HepG2 (cell line): ENCODE results near the gene NGEF. TPM values are rescaled to one million over a fixed set of nuclear protein-coding genes. Genes with fewer than 3 reads are reported as not detected.

Source experiments
- DMAP1 ChIP-seq: IDR thresholded peaks from 2 replicates; pipeline ENCODE4 v1.6.1; 2016
- FOSL2 ChIP-seq: sonication (generic); formaldehyde crosslinking; IDR thresholded peaks from 2 replicates; pipeline ENCODE4 v1.4.0; 2020; ENCODE audit warnings: missing genetic modification reagents
- HHEX ChIP-seq: IDR thresholded peaks from 2 replicates; pipeline ENCODE4 v1.6.1; 2016; ENCODE audit warnings: control low read depth
- HNF4A ChIP-seq: sonication (generic); formaldehyde crosslinking; IDR thresholded peaks from 2 replicates; pipeline ENCODE4 v1.4.0; 2020; ENCODE audit warnings: missing genetic modification reagents
- HNRNPL ChIP-seq: fragments of 200-400 bp; formaldehyde crosslinking; IDR thresholded peaks from 2 replicates; pipeline ENCODE4 v1.6.1; 2017; ENCODE audit warnings: mild to moderate bottlenecking, low read depth, low read length
- HOXA3 ChIP-seq: sonication (generic); formaldehyde crosslinking; IDR thresholded peaks from 2 replicates; pipeline ENCODE4 v1.5.0; 2020; ENCODE audit warnings: missing genetic modification reagents
- KMT2A ChIP-seq: sonication (generic); formaldehyde crosslinking; IDR thresholded peaks from 2 replicates; pipeline ENCODE4 v1.4.0; 2020; ENCODE audit warnings: missing genetic modification reagents
- MAFG ChIP-seq: sonication (generic); formaldehyde crosslinking; IDR thresholded peaks from 2 replicates; pipeline ENCODE4 v1.5.1; 2020; ENCODE audit warnings: mild to moderate bottlenecking, missing genetic modification reagents
- MIER3 ChIP-seq: IDR thresholded peaks from 2 replicates; pipeline ENCODE4 v1.6.1; 2016; ENCODE audit warnings: missing compliant biosample characterization, borderline replicate concordance
- NCOR1 ChIP-seq: fragments of 200-600 bp; sonication (generic); IDR thresholded peaks from 2 replicates; pipeline ENCODE4 v1.7.0; 2017; ENCODE audit warnings: antibody characterized with exemption, low read length, borderline replicate concordance
- NKX3-1 ChIP-seq: sonication (generic); formaldehyde crosslinking; IDR thresholded peaks from 2 replicates; pipeline ENCODE4 v1.5.0; 2020; ENCODE audit warnings: missing genetic modification reagents
- NR2C2 ChIP-seq: sonication (generic); formaldehyde crosslinking; IDR thresholded peaks from 2 replicates; pipeline ENCODE4 v1.4.0; 2020; ENCODE audit warnings: missing genetic modification reagents, mild to moderate bottlenecking, moderate library complexity, borderline replicate concordance
- PHF21A ChIP-seq: sonication (generic); formaldehyde crosslinking; IDR thresholded peaks from 2 replicates; pipeline ENCODE4 v1.5.0; 2020; ENCODE audit warnings: mild to moderate bottlenecking, missing genetic modification reagents
- POLR2AphosphoS2 ChIP-seq: IDR thresholded peaks from 2 replicates; pipeline ENCODE4 v1.6.1; 2011; ENCODE audit warnings: low read depth, low read length, improper control_type of control experiment
- RFXANK ChIP-seq: IDR thresholded peaks from 2 replicates; pipeline ENCODE4 v1.6.1; 2016
- ZBED4 ChIP-seq: sonication (generic); formaldehyde crosslinking; IDR thresholded peaks from 2 replicates; pipeline ENCODE4 v1.4.0; 2020; ENCODE audit warnings: missing genetic modification reagents, borderline replicate concordance
- ZBTB42 ChIP-seq: sonication (generic); formaldehyde crosslinking; IDR thresholded peaks from 2 replicates; pipeline ENCODE4 v1.5.0; 2020; ENCODE audit warnings: mild to moderate bottlenecking, missing genetic modification reagents
- ZFP90 ChIP-seq: sonication (generic); formaldehyde crosslinking; IDR thresholded peaks from 2 replicates; pipeline ENCODE4 v1.8.0; 2022; ENCODE audit warnings: missing genetic modification reagents, mild to moderate bottlenecking, inconsistent platforms, borderline replicate concordance
- ZNF10 ChIP-seq: sonication (generic); formaldehyde crosslinking; IDR thresholded peaks from 2 replicates; pipeline ENCODE4 v1.4.0; 2020; ENCODE audit warnings: mild to moderate bottlenecking, low read depth, missing genetic modification reagents, borderline replicate concordance
- ZNF101 ChIP-seq: sonication (generic); formaldehyde crosslinking; IDR thresholded peaks from 2 replicates; pipeline ENCODE4 v1.4.0; 2020; ENCODE audit warnings: mild to moderate bottlenecking, low read depth, missing genetic modification reagents, borderline replicate concordance
- ZNF224 ChIP-seq: sonication (generic); formaldehyde crosslinking; IDR thresholded peaks from 2 replicates; pipeline ENCODE4 v1.5.0; 2020; ENCODE audit warnings: mild to moderate bottlenecking, missing genetic modification reagents
- ZNF264 ChIP-seq: sonication (generic); formaldehyde crosslinking; IDR thresholded peaks from 2 replicates; pipeline ENCODE4 v1.4.0; 2020; ENCODE audit warnings: missing genetic modification reagents
- ZNF362 ChIP-seq: sonication (generic); formaldehyde crosslinking; IDR thresholded peaks from 2 replicates; pipeline ENCODE4 v1.4.0; 2020; ENCODE audit warnings: missing genetic modification reagents, mild to moderate bottlenecking, borderline replicate concordance
- ZNF570 ChIP-seq: sonication (generic); formaldehyde crosslinking; IDR thresholded peaks from 2 replicates; pipeline ENCODE4 v1.4.0; 2020; ENCODE audit warnings: mild to moderate bottlenecking, missing genetic modification reagents, borderline replicate concordance
- ZNF615 ChIP-seq: sonication (generic); formaldehyde crosslinking; IDR thresholded peaks from 2 replicates; pipeline ENCODE4 v1.5.0; 2020; ENCODE audit warnings: mild to moderate bottlenecking, missing genetic modification reagents, borderline replicate concordance
- polyA plus RNA-seq, 8 experiments: library from polyadenylated mRNA; depleted of rRNA in 3 of 8; stranded (reverse) in 7 of 8; unstranded in 1 of 8; fragments of >200 nt; fragmentation: Illumina TruSeq in 4 of 8; extraction: Trizol in 4 of 8; gene quantifications; 2 replicates each; pipeline versions ENCODE4 v1.2.1 to v1.2.3, GENCODE V29; 2011 to 2016; ENCODE audit warnings: low read depth in 4 of 8, missing spikeins in 1 of 8, mixed read lengths in 1 of 8; ENCODE audit not compliant: insufficient read depth in 1 of 8
- total RNA-seq, 5 experiments: library from RNA; depleted of rRNA; stranded (reverse); fragments of >200 nt; fragmentation: Illumina TruSeq; extraction: Trizol; gene quantifications; 2 replicates each; pipeline ENCODE4 v1.2.3, GENCODE V29; 2016; ENCODE audit warnings: low read depth in 1 of 5
- TF ChIP-seq, protein P1 (sequence below): sonication (generic); formaldehyde crosslinking; IDR thresholded peaks from 2 replicates; pipeline ENCODE4 v1.4.0; 2020; ENCODE audit warnings: missing genetic modification reagents, low read depth, mild to moderate bottlenecking, borderline replicate concordance

The NGEF gene
- total and polyA plus RNA-seq, 2 of the 13 experiments (the other 11 are each of a cell fraction or from before 2014, with no cell fraction given), result 14.4 to 36.9 TPM

GRCh38 chr2:232870766-232871371 is 142.2 kb downstream of the NGEF start (continued):
- no peak for TF ChIP-seq ZBED4 (CRISPR knock-in tag)
- TF ChIP-seq POLR2AphosphoS2, result no peak
- peak; percentile 41; the same call in 1 of the 2 replicates for TF ChIP-seq HOXA3 (CRISPR knock-in tag)
- TF ChIP-seq PHF21A (CRISPR knock-in tag), result 0 out of 2 replicates have a peak, but pooled peaks have one; percentile 6
- TF ChIP-seq ZNF10, result no peak
- peak; percentile 62; the same call in 1 of the 2 replicates for TF ChIP-seq HNRNPL
- peak; percentile 39; the same call in 1 of the 2 replicates for TF ChIP-seq ZNF264 (CRISPR knock-in tag)
- TF ChIP-seq ZNF362 (CRISPR knock-in tag), result no peak
- TF ChIP-seq DMAP1 (CRISPR knock-in tag), result no peak; the same call in 1 of the 2 replicates
- TF ChIP-seq RFXANK (CRISPR knock-in tag), result no peak
- no peak for TF ChIP-seq ZNF615 (CRISPR knock-in tag)
- TF ChIP-seq ZFP90, result 0 out of 2 replicates have a peak, but pooled peaks have one; percentile 65
- TF ChIP-seq ZNF101 (CRISPR knock-in tag), result no peak
- no peak for TF ChIP-seq MIER3
- TF ChIP-seq KMT2A, result no peak
- 0 out of 2 replicates have a peak, but pooled peaks have one; percentile 38 for TF ChIP-seq NKX3-1
- TF ChIP-seq HHEX (CRISPR knock-in tag), result no peak
- no peak for TF ChIP-seq ZBTB42 (CRISPR knock-in tag)
- TF ChIP-seq MAFG (CRISPR knock-in tag), result no peak
- 0 out of 2 replicates have a peak, but pooled peaks have one; percentile 5 for TF ChIP-seq ZNF570 (CRISPR knock-in tag)
- peak; percentile 87 for TF ChIP-seq HNF4A (CRISPR knock-in tag)
- 0 out of 2 replicates have a peak, but pooled peaks have one; percentile 31 for TF ChIP-seq NCOR1
- peak; percentile 39; the same call in 1 of the 2 replicates for TF ChIP-seq NR2C2 (CRISPR knock-in tag)
- TF ChIP-seq, protein P1, sequence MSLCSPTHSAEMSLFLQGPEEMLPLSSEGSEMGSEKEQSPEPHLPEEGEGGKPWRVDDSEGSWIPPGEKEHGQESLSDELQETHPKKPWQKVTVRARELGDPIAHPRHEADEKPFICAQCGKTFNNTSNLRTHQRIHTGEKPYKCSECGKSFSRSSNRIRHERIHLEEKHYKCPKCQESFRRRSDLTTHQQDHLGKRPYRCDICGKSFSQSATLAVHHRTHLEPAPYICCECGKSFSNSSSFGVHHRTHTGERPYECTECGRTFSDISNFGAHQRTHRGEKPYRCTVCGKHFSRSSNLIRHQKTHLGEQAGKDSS (CRISPR knock-in tag), result no peak
- TF ChIP-seq FOSL2 (CRISPR knock-in tag), result no peak
- no peak for TF ChIP-seq ZNF224 (CRISPR knock-in tag)
